ENCODE data around the gene MAMLD1. TPM values are rescaled to one million over a fixed set of nuclear protein-coding genes. Genes with fewer than 3 reads are reported as not detected.
A peak's percentile ranks its signal among the peaks of the same experiment; 100 is the strongest.

The MAMLD1 gene
- total and polyA plus RNA-seq, 3 experiments from 2014 or later = 1.8 to 7.3 (median 6.2) TPM

DNA sequence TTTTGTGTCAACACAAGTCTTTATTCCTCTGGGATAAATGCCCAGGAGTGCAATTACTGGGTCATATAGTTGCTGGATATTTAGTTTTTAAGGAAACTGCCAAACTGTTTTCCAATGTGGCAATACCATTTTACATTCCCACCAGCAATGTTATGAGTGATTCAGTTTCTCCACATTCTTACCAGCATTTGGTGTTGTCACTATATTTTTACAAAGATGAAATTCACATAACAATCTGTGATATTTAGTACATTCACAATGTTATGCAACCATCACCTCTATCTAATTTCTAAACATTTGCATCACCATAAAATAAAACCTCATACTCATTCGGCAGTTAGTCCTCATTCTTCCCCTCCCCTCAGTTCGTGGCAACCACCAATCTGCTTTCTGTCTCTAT is 75.0 kb downstream of the MAMLD1 start:
- H3K4me3 ChIP-seq (ENCODE audit: low read length) = no peak overlapping the region
- no peaks in the 10 kb centered on the region for H3K9me3 ChIP-seq (ENCODE audit: low read length)
- Mint-ChIP-seq H3K9me3 (no peaks in the 10 kb centered on the region), H3K27me3 (no peaks in the 10 kb centered on the region), H3K27ac (no peak overlapping the region), H3K36me3 (peaks cover 0 to 5% (median 0%) of the 10 kb centered on the region in 3 donors), H3K4me1 (no peaks in the 10 kb centered on the region), H3K4me3 (no peak overlapping the region)
- ChIA-PET POLR2A (no interaction called here), CTCF (no interaction called here)
- H3K27ac ChIP-seq (ENCODE audit: low read depth, low read length) = no peak overlapping the region
- no peak for DNase-seq
- no peaks in the 10 kb centered on the region for H3K36me3 ChIP-seq (ENCODE audit: insufficient read depth, low read length)
- H3K4me1 ChIP-seq (ENCODE audit: insufficient read depth, low read length) = no peaks in the 10 kb centered on the region
- no peaks in the 10 kb centered on the region for H3K27me3 ChIP-seq (ENCODE audit: insufficient read depth, low read length, poor library complexity, severe bottlenecking)

DNA sequence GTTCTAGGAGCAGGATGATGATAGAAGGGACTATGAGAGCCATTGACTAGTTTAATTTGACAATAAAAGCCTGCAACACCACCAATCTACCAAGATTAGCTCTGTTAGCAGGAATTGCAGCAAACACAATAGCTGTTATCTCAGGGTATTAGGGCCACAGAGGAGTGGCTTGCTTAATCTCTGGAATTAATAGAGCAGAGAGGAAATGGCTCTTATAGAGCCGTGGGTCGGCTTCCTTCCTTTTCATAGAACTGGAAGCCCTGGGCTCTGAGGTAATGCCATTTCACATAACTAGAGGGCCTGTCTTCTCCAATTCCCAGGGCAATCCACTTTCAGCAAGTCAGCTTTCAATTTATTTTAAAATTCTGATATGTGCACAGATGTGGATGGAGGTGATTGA is 83.0 kb downstream of the MAMLD1 start:
- Mint-ChIP-seq H3K9me3 (no peaks in the 10 kb centered on the region), H3K27ac (no peak overlapping the region), H3K4me1 (peaks cover 0 to 7% (median 0%) of the 10 kb centered on the region in 3 donors), H3K4me3 (no peak overlapping the region), H3K27me3 (peaks cover 0 to 6% of the 10 kb centered on the region in 2 donors), H3K36me3 (peaks cover 0 to 1% (median 0%) of the 10 kb centered on the region in 3 donors)
- H3K27me3 ChIP-seq (ENCODE audit: insufficient read depth, low read length, poor library complexity, severe bottlenecking) = no peaks in the 10 kb centered on the region
- no peak overlapping the region for H3K4me3 ChIP-seq (ENCODE audit: low read length)
- peaks cover 8% of the 10 kb centered on the region for H3K4me1 ChIP-seq (ENCODE audit: insufficient read depth, low read length)
- H3K27ac ChIP-seq (ENCODE audit: low read depth, low read length) = no peak overlapping the region
- no peaks in the 10 kb centered on the region for H3K36me3 ChIP-seq (ENCODE audit: insufficient read depth, low read length)
- DNase-seq = no peak
- no peaks in the 10 kb centered on the region for H3K9me3 ChIP-seq (ENCODE audit: low read length)
- ChIA-PET POLR2A (no interaction called here), CTCF (no interaction called here)

DNA sequence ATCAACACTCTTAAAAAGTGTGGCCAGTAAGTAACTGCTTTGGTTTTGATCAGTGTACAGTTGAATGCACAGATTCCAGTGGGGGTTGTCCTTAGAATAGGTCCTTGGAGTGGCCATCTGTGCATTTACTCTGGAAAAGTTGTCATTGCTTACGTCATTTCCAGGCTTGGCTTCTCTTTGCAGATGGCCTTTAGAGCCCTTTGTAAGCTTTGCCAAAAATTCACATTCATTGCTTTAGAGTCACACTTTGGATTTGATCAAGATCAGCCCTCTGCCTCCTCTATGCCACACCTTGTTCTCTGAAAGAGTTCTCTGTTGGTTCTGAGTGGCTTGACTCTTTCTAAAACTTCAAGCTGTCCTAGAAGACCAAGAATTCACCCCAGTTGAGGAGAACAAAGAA is 83.9 kb downstream of the MAMLD1 start:
- H3K27ac ChIP-seq (ENCODE audit: low read depth, low read length) = no peak overlapping the region
- Mint-ChIP-seq H3K36me3 (peaks cover 0 to 1% (median 0%) of the 10 kb centered on the region in 3 donors), H3K4me1 (peaks cover 0 to 7% (median 0%) of the 10 kb centered on the region in 3 donors), H3K4me3 (no peak overlapping the region), H3K27me3 (peaks cover 0 to 6% of the 10 kb centered on the region in 2 donors), H3K9me3 (no peaks in the 10 kb centered on the region), H3K27ac (no peak overlapping the region)
- no peaks in the 10 kb centered on the region for H3K36me3 ChIP-seq (ENCODE audit: insufficient read depth, low read length)
- H3K27me3 ChIP-seq (ENCODE audit: insufficient read depth, low read length, poor library complexity, severe bottlenecking) = no peaks in the 10 kb centered on the region
- H3K4me1 ChIP-seq (ENCODE audit: insufficient read depth, low read length) = peaks cover 8% of the 10 kb centered on the region
- POLR2A ChIA-PET = no interaction called here
- no peaks in the 10 kb centered on the region for H3K9me3 ChIP-seq (ENCODE audit: low read length)
- no peak overlapping the region for H3K4me3 ChIP-seq (ENCODE audit: low read length)
- DNase-seq = no peak
- CTCF ChIA-PET = no interaction called here

DNA sequence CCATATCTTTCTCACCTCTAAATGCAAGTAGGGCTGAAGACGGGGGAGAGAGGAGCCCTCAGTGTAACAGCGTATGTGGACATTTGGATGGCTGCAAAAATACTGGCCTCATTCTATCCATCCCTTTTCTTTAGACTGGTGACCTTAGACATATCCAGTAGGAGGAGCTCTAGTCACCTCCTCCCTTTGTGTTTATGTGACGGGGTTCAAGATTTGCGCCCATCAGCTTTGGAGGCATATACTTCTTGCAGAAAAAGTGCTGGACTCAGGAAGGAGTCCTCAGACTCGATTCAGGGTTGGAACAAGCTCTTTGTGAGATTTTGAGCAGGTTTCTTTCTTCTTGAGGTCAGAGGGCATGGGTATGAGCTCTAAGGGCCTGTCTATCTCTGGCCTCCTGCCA is 86.2 kb downstream of the MAMLD1 start:
- Mint-ChIP-seq H3K9me3 (no peaks in the 10 kb centered on the region), H3K27ac (peak overlapping the region in 2 of 8 donors; percentile 26 to 47), H3K27me3 (peaks cover 0 to 6% of the 10 kb centered on the region in 2 donors), H3K4me1 (peaks cover 0 to 7% (median 0%) of the 10 kb centered on the region in 3 donors), H3K4me3 (no peak overlapping the region), H3K36me3 (peaks cover 0 to 9% (median 8%) of the 10 kb centered on the region in 3 donors)
- Histone ChIP-seq H3K27ac (ENCODE audit: low read depth, low read length) (no peak overlapping the region), H3K36me3 (ENCODE audit: insufficient read depth, low read length) (no peaks in the 10 kb centered on the region), H3K9me3 (ENCODE audit: low read length) (no peaks in the 10 kb centered on the region), H3K4me3 (ENCODE audit: low read length) (no peak overlapping the region), H3K4me1 (ENCODE audit: insufficient read depth, low read length) (peaks cover 8% of the 10 kb centered on the region), H3K27me3 (ENCODE audit: insufficient read depth, low read length, poor library complexity, severe bottlenecking) (no peaks in the 10 kb centered on the region)
- ChIA-PET CTCF (interaction anchor here (1.2 kb wide), 1 partner anchor 37 kb away, joined by 4 read pairs; no protein-coding TSS in a partner anchor), POLR2A (no interaction called here)
- DNase-seq = no peak

DNA sequence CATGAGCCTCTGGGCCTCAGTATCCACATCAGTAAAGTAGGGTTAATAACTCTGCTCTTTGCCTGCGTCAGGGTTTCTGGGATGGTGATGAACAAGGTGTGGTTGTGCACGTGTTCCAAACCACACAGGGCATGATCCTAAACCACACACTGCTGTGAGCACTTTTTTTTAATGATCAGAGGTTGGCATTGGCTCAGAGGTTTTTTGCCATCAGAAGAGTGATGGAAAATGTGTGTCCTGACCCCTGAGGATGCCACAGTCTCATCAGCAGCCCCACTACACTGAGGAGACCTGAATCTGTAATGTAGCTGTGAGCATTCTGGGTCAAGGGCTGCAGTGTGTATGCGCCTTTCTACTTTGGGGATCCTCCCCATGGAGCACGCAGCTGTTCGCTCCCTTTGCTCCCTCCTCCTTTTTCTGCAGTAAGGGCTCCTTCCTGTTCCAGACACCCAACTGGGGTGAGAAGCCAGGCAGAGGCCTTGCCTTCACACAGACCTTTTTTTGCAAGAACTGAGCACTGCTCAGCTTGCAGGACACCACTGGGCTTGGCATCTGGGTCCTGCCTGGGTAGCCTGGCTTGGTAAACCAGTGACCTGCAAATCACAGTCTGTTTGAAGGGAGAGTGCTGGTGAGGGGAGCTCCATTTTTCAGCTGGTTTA is 87.5 kb downstream of the MAMLD1 start:
- Histone ChIP-seq H3K4me1 (ENCODE audit: insufficient read depth, low read length) (peaks cover 8% of the 10 kb centered on the region), H3K4me3 (ENCODE audit: low read length) (no peak overlapping the region), H3K36me3 (ENCODE audit: insufficient read depth, low read length) (no peaks in the 10 kb centered on the region), H3K27ac (ENCODE audit: low read depth, low read length) (no peak overlapping the region), H3K9me3 (ENCODE audit: low read length) (no peaks in the 10 kb centered on the region), H3K27me3 (ENCODE audit: insufficient read depth, low read length, poor library complexity, severe bottlenecking) (no peaks in the 10 kb centered on the region)
- peak overlapping the region in 2 of 8 donors; percentile 24 to 55 for H3K27ac Mint-ChIP-seq
- no peak overlapping the region for H3K4me3 Mint-ChIP-seq
- DNase-seq = no peak
- peaks cover 0 to 7% (median 0%) of the 10 kb centered on the region in 3 donors for H3K4me1 Mint-ChIP-seq
- H3K27me3 Mint-ChIP-seq = peaks cover 0 to 5% of the 10 kb centered on the region in 2 donors
- H3K36me3 Mint-ChIP-seq = peaks cover 0 to 9% (median 8%) of the 10 kb centered on the region in 3 donors
- no peaks in the 10 kb centered on the region for H3K9me3 Mint-ChIP-seq
- POLR2A ChIA-PET = no interaction called here
- CTCF ChIA-PET = no interaction called here

DNA sequence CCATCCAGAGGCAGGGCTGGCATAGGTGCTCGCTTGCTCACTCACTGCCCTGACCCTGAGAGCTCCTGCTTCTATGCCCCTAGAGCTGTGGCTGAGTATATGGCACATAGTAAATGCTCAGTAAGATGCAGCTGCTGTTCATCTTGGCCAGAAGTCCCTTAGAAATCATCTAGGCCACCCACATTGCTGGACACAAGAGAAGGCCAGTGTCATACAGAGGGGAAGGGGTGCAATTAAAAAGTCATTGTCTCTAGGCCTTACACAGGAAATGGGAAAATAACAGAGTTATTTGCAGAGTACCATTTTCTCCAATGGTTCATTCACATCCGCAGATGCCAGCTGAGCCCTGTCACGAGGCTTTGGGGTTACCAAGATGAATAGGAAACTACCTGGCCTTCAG is 88.8 kb downstream of the MAMLD1 start:
- H3K9me3 ChIP-seq (ENCODE audit: low read length) = no peaks in the 10 kb centered on the region
- H3K27me3 Mint-ChIP-seq = peaks cover 0 to 6% of the 10 kb centered on the region in 2 donors
- no peaks in the 10 kb centered on the region for H3K27me3 ChIP-seq (ENCODE audit: insufficient read depth, low read length, poor library complexity, severe bottlenecking)
- peaks cover 0 to 7% (median 0%) of the 10 kb centered on the region in 3 donors for H3K4me1 Mint-ChIP-seq
- no peaks in the 10 kb centered on the region for H3K9me3 Mint-ChIP-seq
- no peak for DNase-seq
- no peak overlapping the region for H3K4me3 Mint-ChIP-seq
- no peak overlapping the region for H3K27ac Mint-ChIP-seq
- POLR2A ChIA-PET = no interaction called here
- CTCF ChIA-PET = no interaction called here
- H3K27ac ChIP-seq (ENCODE audit: low read depth, low read length) = no peak overlapping the region
- H3K36me3 Mint-ChIP-seq = peaks cover 0 to 9% (median 8%) of the 10 kb centered on the region in 3 donors
- no peak overlapping the region for H3K4me3 ChIP-seq (ENCODE audit: low read length)
- H3K4me1 ChIP-seq (ENCODE audit: insufficient read depth, low read length) = peaks cover 8% of the 10 kb centered on the region
- H3K36me3 ChIP-seq (ENCODE audit: insufficient read depth, low read length) = no peaks in the 10 kb centered on the region

DNA sequence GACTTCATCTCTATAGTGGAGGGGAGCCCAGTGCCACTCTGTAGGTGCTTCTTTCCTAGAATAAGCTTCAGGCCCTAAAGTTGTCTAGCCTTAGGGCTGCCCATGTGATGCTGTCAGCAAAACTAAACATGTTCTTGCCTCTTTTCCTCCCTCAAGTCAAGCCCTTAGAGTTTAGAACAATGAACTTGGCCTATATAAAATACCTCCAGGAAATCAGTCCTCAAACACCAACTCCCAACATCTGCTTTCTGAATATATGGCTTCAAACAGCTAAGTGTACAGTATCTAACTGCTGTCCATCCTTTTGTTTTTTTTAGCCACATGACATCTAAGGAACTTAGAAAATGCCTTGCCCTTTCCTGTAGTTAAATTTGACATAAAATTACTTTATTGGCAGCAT is 91.0 kb downstream of the MAMLD1 start:
- no peak for DNase-seq
- Mint-ChIP-seq H3K4me3 (no peak overlapping the region), H3K27me3 (peaks cover 0 to 1% of the 10 kb centered on the region in 2 donors), H3K27ac (no peak overlapping the region), H3K4me1 (peaks cover 5 to 13% (median 6%) of the 10 kb centered on the region in 3 donors), H3K9me3 (no peaks in the 10 kb centered on the region), H3K36me3 (peaks cover 0 to 8% (median 8%) of the 10 kb centered on the region in 3 donors)
- no peaks in the 10 kb centered on the region for H3K36me3 ChIP-seq (ENCODE audit: insufficient read depth, low read length)
- CTCF ChIA-PET = no interaction called here
- H3K27me3 ChIP-seq (ENCODE audit: insufficient read depth, low read length, poor library complexity, severe bottlenecking) = no peaks in the 10 kb centered on the region
- no peak overlapping the region for H3K4me3 ChIP-seq (ENCODE audit: low read length)
- no peaks in the 10 kb centered on the region for H3K9me3 ChIP-seq (ENCODE audit: low read length)
- H3K4me1 ChIP-seq (ENCODE audit: insufficient read depth, low read length) = peaks cover 12% of the 10 kb centered on the region
- no peak overlapping the region for H3K27ac ChIP-seq (ENCODE audit: low read depth, low read length)
- POLR2A ChIA-PET = no interaction called here

DNA sequence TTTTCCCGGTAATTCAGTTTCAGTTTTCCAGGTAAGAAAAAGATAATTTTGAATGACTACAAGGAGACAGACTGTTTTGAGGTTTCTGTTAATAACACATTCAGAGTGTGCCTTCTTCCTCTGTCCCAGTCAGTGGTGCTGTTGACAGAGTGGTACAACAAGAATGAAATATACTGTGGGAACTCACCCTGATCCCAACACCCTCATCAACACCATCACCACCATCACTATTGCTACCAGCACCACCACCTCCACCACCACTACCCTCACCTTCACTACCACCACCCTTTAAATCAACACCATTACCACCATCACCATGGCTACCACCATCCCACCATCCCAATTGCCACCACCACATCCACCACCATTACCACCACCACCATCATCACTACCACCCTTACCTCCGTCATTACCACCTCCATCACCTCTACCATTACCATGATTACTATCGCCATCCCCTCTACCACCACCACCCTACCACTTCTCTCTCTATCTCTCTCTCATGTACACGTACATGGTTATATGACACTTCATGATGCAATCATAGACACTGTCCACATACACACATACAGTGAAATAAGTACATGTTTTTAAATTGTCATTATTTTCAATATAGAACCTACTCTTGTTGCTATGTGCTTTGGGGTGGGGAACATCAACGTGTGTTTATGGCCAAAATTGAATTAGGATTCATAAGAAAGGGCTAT is 91.5 kb downstream of the MAMLD1 start:
- no peak overlapping the region for H3K4me3 ChIP-seq (ENCODE audit: low read length)
- Mint-ChIP-seq H3K9me3 (no peaks in the 10 kb centered on the region), H3K27me3 (peaks cover 0 to 1% of the 10 kb centered on the region in 2 donors), H3K4me1 (peaks cover 10 to 19% (median 11%) of the 10 kb centered on the region in 3 donors), H3K4me3 (no peak overlapping the region), H3K36me3 (peaks cover 0 to 8% (median 8%) of the 10 kb centered on the region in 3 donors), H3K27ac (no peak overlapping the region)
- H3K4me1 ChIP-seq (ENCODE audit: insufficient read depth, low read length) = peaks cover 16% of the 10 kb centered on the region
- no peak overlapping the region for H3K27ac ChIP-seq (ENCODE audit: low read depth, low read length)
- H3K36me3 ChIP-seq (ENCODE audit: insufficient read depth, low read length) = no peaks in the 10 kb centered on the region
- no peaks in the 10 kb centered on the region for H3K27me3 ChIP-seq (ENCODE audit: insufficient read depth, low read length, poor library complexity, severe bottlenecking)
- no peak for DNase-seq
- H3K9me3 ChIP-seq (ENCODE audit: low read length) = no peaks in the 10 kb centered on the region
- ChIA-PET POLR2A (no interaction called here), CTCF (no interaction called here)
